Measurements from ENCODE around the gene NFKBIA.
"Not testable (repeated sequence)": the region's sequence is repeated elsewhere in the genome, so short reads cannot be mapped to it uniquely, and the experiment has no call there.

NFKBIA gene

DNA sequence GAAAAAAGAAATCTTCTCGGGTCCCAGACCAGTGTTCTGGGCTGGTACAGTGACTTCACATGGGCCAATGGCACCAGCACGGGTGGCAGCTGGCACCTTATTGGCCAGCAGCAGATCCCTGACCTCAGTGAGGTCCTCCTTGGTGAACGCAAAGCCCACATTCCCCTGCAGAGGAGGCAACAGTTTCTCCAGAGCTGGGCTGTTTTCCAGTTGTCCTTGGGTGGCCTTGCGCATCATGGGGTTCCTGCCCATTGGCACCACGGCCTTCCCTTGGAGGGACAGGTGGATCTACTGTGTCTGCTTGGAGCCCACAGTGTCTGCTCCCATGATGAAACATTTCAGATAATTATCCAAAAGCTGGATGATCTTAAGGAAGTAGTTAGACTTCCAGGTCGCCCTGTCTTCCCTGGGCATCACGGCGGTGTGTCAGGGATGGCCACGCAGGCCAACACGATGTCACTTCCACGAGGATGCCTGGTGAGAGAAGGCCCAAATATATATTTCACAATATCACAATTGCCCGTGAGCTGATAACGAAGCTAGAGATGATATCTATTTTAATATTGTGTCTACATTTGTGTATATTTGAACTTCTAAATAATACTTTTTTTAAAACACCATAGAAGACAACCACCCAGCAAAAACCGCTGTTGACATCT, 15.8 kb downstream of the NFKBIA start:
- DNase-seq = no peak

- DNase-seq = no peak
Measured at GRCh38 chr14:35387713-35388579, 16.6 kb downstream of the NFKBIA start.

DNA sequence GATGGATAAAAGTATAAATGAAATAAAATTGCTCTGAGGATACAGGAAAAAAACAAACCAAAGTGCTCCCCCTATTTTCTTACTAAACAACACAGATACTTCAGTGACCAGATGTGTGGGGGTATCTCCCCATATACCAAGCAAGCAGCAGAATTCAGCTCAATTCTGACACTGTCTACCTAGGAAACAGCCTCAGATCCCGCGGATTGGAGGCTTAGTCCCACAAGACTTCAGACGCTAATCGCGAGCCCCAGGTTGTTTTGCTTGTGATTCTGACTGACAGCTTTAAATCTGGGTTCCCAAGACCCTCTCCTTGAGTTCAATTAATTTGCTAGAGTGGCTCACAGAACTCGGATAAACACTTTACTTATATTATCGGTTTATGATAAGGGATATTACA, 17.3 kb downstream of the NFKBIA start:
- peak; percentile 18 for DNase-seq

DNA sequence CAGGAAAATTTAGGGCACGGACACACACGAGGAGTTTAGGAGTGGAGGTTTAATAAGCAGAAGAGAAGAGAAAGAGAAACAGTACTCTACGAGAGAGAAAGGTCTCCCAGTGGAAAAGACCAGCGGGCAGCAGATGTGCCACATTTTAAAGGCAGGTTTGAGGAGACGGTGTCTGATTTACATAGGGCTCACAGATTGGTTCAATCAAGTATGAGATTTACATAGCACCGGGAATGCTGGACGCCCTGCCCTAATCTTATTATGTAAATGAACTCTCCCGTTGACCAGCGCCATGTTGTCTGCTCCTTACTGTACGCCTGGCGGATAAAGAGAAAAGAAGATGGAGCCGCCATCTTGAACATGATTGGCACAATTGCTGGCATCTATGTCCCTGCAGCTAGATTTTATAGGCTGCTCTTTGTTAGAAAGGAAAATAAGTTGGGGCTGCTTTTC, 17.9 kb downstream of the NFKBIA start:
- DNase-seq = peak; percentile 100

GRCh38 chr14:35385042-35385839, 19.3 kb downstream of the NFKBIA start:
- peak; percentile 24 for DNase-seq

- no peak for DNase-seq
Measured at GRCh38 chr14:35384455-35385041, 20.0 kb downstream of the NFKBIA start.

GRCh38 chr14:35383569-35384454, 20.7 kb downstream of the NFKBIA start:
- DNase-seq = no peak

- DNase-seq = no peak
Measured at GRCh38 chr14:35380794-35381193, 23.8 kb downstream of the NFKBIA start.

GRCh38 chr14:35379234-35379933, 25.2 kb downstream of the NFKBIA start:
- DNase-seq = not testable (repeated sequence)

- no peak for DNase-seq
Measured at GRCh38 chr14:35378425-35379233, 25.9 kb downstream of the NFKBIA start.

DNA sequence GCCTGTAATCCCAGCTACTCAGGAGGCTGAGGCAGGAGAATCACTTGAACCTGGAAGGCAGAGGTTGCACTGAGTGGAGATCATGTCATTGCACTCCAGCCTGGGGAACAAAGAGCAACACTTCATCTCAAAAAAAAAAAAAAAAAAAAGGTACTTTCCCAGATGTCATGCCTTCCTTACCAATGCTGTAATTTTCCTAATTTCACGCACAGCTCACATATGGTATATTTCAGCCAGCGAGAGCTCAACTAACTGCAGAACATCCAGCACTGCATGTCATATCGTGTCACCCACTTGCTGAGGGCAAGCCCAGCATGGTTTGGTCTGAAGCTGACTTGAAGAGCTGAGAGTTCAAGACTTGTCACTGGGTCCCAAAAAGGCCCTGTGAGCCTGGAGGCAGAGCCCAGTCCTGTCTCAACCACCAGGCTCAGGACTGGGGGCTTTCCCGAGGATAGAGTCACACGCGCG, 29.0 kb downstream of the NFKBIA start:
- no peak for DNase-seq

- no peak for DNase-seq
Measured at GRCh38 chr14:35374263-35374712, 30.3 kb downstream of the NFKBIA start.

- not testable (repeated sequence) for DNase-seq
Measured at GRCh38 chr14:35373208-35373607, 31.3 kb downstream of the NFKBIA start.

DNA sequence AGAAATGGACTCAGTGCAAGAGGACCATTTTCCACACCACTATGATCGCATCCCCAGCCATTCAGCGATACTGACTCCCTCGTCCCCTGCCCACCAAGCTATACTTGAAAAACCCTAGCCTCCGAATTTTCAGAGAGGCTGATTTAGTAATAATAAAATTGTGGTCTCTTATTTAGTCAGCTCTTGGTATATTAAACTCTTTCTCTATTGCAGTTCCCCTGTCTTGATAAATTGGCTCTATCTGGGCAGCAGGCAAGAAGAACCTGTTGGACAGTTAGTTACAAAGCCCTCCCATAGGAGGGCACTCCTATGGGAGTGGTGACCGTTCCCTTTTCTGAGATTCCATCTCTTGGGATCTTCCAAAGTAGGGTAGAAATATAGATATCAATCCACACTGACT, 33.6 kb downstream of the NFKBIA start:
- DNase-seq = no peak

DNA sequence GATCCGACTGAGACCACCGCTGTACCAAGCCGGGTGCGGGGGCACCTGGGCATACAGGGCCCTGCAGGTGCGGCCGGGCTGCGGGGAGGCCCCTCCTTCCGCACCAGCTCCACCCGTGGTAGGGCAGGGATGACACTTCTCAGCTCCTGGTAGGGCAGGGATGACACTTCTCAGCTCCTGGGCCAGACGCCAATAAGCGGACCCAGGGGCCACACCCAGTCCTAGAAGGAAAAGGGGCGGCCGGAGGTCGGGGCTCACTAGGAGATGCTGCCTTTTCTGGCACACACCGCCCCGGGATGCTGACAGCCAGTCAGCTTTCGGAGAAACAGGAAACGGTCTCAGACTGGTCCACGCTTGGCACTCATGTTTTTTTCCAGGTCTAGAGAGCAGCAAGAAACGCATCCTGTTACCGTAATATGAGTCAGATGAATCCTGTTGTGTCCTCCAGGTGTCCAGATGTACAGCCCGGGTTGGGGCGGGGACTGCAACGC, 34.8 kb downstream of the NFKBIA start:
- DNase-seq = peak; percentile 69

- DNase-seq = no peak
Measured at GRCh38 chr14:35368583-35369392, 35.8 kb downstream of the NFKBIA start.

DNA sequence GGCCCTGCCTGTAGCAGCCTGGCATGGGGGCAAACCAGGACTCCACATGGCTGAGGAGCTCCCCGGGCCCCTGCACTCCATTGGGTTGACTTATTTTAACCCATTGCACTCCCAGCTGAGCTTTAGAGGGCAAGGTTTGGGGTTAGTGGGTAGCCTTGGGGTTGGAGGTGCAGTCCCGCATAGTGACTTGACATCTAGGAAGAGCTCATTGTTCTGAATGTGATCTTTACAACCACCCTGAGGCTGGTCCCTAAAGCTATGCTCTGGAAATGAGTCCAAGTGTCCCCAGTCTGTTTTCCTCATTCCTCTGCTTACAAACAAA, 36.4 kb downstream of the NFKBIA start:
- no peak for DNase-seq

- no peak for DNase-seq
Measured at GRCh38 chr14:35367056-35367372, 37.5 kb downstream of the NFKBIA start.

DNA sequence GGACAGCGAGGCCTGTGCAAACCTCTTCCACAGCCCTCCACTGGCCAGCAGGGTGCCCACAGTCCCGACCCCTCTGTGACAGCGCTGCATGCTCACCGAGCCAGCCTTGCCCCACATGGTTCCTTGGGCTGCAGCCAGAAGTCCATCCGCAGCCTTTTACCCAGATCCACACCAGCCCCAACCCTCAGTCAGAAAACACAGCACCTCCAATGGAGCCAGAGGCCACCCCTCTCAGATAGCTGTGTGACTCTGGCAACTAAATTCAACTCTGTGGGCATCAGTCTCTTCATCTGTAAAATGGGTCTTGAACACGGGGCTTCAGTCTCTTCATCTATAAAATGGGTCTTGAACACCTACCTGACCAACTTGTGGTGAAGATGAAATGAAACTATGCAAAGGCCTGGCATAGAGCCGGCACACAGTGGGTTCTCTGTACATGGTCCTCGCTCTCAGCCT, 38.0 kb downstream of the NFKBIA start:
- no peak for DNase-seq
